Islet precursor cell (in vitro differentiated cells): ENCODE measurements around the gene UPF2.
"Not testable (repeated sequence)": the region's sequence is repeated elsewhere in the genome, so short reads cannot be mapped to it uniquely, and the experiment has no call there.

Experiments used
- DNase-seq: peaks from one replicate; pipeline ENCODE4 v3.0.0-alpha.2; 2018

The UPF2 gene

GRCh38 chr10:11901833-11902475 is 140.7 kb downstream of the UPF2 start:
- no peak for DNase-seq

- no peak for DNase-seq
Observed at GRCh38 chr10:11901454-11901832, 141.2 kb downstream of the UPF2 start.

GRCh38 chr10:11901036-11901301 is 141.6 kb downstream of the UPF2 start:
- DNase-seq, result no peak

- no peak for DNase-seq
Observed at GRCh38 chr10:11899067-11899876, 143.3 kb downstream of the UPF2 start.

- DNase-seq, result peak; percentile 99
Observed at GRCh38 chr10:11898372-11899066, 144.1 kb downstream of the UPF2 start.

- DNase-seq, result no peak
Observed at GRCh38 chr10:11898033-11898371, 144.6 kb downstream of the UPF2 start.

GRCh38 chr10:11896549-11897200 is 145.9 kb downstream of the UPF2 start:
- no peak for DNase-seq

GRCh38 chr10:11895598-11895997 is 147.0 kb downstream of the UPF2 start:
- DNase-seq, result no peak

- no peak for DNase-seq
Observed at GRCh38 chr10:11895108-11895466, 147.5 kb downstream of the UPF2 start.

GRCh38 chr10:11894381-11895107 is 148.1 kb downstream of the UPF2 start:
- no peak for DNase-seq

GRCh38 chr10:11893749-11894278 is 148.8 kb downstream of the UPF2 start:
- no peak for DNase-seq

GRCh38 chr10:11891776-11892486 is 150.7 kb downstream of the UPF2 start:
- no peak for DNase-seq

GRCh38 chr10:11889263-11889662 is 153.3 kb downstream of the UPF2 start:
- DNase-seq, result not testable (repeated sequence)

GRCh38 chr10:11887381-11888227 is 155.0 kb downstream of the UPF2 start:
- DNase-seq, result no peak

GRCh38 chr10:11886851-11887250 is 155.8 kb downstream of the UPF2 start:
- DNase-seq, result no peak

GRCh38 chr10:11886138-11886474 is 156.5 kb downstream of the UPF2 start:
- DNase-seq, result no peak

- DNase-seq, result no peak
Observed at GRCh38 chr10:11885437-11886137, 157.0 kb downstream of the UPF2 start.

- no peak for DNase-seq
Observed at GRCh38 chr10:11884706-11885423, 157.7 kb downstream of the UPF2 start.

- DNase-seq, result peak; percentile 86
Observed at GRCh38 chr10:11882646-11883375, 159.8 kb downstream of the UPF2 start.
